Liver (tissue), 9 donors: ENCODE measurements around the gene MEIS3. TPM values are rescaled to one million over a fixed set of nuclear protein-coding genes. Genes with fewer than 3 reads are reported as not detected.
"Not testable (repeated sequence)": the region's sequence is repeated elsewhere in the genome, so short reads cannot be mapped to it uniquely, and the experiment has no call there.

Source experiments
- DNase-seq: peaks from one replicate; pipeline ENCODE4 v3.0.0-alpha.2; 2017; ENCODE audit warnings: low spot score
- H3K27ac ChIP-seq, 2 donors: one replicate each; pipeline ENCODE4 v1.7.0; 2013; ENCODE audit warnings: inconsistent platforms in 2 of 2, low read length in 2 of 2, control low read depth in 1 of 2, low read depth in 1 of 2, mild to moderate bottlenecking in 1 of 2
- H3K27me3 ChIP-seq, 4 donors: one replicate each; pipeline versions ENCODE4 v1.6.1 to v1.7.0; 2013; ENCODE audit warnings: low read length in 3 of 4, inconsistent platforms in 1 of 4, mild to moderate bottlenecking in 1 of 4, moderate library complexity in 1 of 4; ENCODE audit not compliant: control insufficient read depth in 4 of 4, insufficient read depth in 4 of 4
- H3K36me3 ChIP-seq, 4 donors: one replicate each; pipeline versions ENCODE4 v1.6.1 to v1.7.0; 2013; ENCODE audit warnings: low read length in 3 of 4, mild to moderate bottlenecking in 3 of 4, low read depth in 1 of 4, moderate library complexity in 1 of 4; ENCODE audit not compliant: control insufficient read depth in 4 of 4, insufficient read depth in 3 of 4
- H3K4me1 ChIP-seq, 4 donors: one replicate each; pipeline versions ENCODE4 v1.6.1 to v1.7.0; 2013; ENCODE audit warnings: low read length in 3 of 4, mild to moderate bottlenecking in 3 of 4, moderate library complexity in 1 of 4; ENCODE audit not compliant: control insufficient read depth in 4 of 4, insufficient read depth in 4 of 4
- H3K4me3 ChIP-seq, 3 donors: one replicate each; pipeline versions ENCODE4 v1.6.1 to v1.7.0; 2013; ENCODE audit warnings: low read length in 3 of 3, control low read depth in 1 of 3, low read depth in 1 of 3, mild to moderate bottlenecking in 1 of 3
- H3K9ac ChIP-seq, 2 donors: one replicate each; pipeline ENCODE4 v1.7.0; 2013; ENCODE audit warnings: low read length in 2 of 2, mild to moderate bottlenecking in 2 of 2, moderate library complexity in 2 of 2, control low read depth in 1 of 2, low read depth in 1 of 2
- H3K9me3 ChIP-seq, 4 donors: one replicate each; pipeline versions ENCODE4 v1.6.1 to v1.7.0; 2013; ENCODE audit warnings: low read length in 3 of 4; ENCODE audit not compliant: control insufficient read depth in 4 of 4
- GABPA ChIP-seq, 2 donors: IDR thresholded peaks in 1 of 2; conservative IDR thresholded peaks in 1 of 2; 2 replicates each; pipeline ENCODE4 v1.6.1; 2016; ENCODE audit warnings: antibody characterized with exemption in 2 of 2, mild to moderate bottlenecking in 1 of 2, moderate library complexity in 1 of 2
- RXRA ChIP-seq, 2 donors: IDR thresholded peaks; 2 replicates each; pipeline ENCODE4 v1.6.1; 2017 to 2018; ENCODE audit warnings: antibody characterized with exemption in 2 of 2, mild to moderate bottlenecking in 1 of 2
- WGBS: extraction: QIAGEN DNeasy Blood & Tissue Kit; methylation state at CpG from one replicate; pipeline ENCODE4 v1.1.7; 2013; 5-methylcytosine and 5-hydroxymethylcytosine counted together
- polyA plus RNA-seq, 2 donors: library from polyadenylated mRNA; stranded (reverse) in 1 of 2; unstranded in 1 of 2; fragments of 200-250 nt in 1 of 2; fragments of >200 nt in 1 of 2; fragmentation: Nextera tagmentation in 1 of 2; extraction: Ambion mirVana in 1 of 2; gene quantifications; one replicate each; pipeline versions ENCODE4 v1.2.1 to v1.2.3, GENCODE V29; 2013 to 2015
- total RNA-seq, 2 donors: library from RNA; depleted of rRNA; stranded (reverse); fragments of >200 nt; gene quantifications; one replicate each; pipeline ENCODE4 v1.2.3, GENCODE V29; 2014
- TF ChIP-seq, protein P1 (sequence below): IDR thresholded peaks from 2 replicates; pipeline ENCODE4 v1.6.1; 2016; ENCODE audit warnings: antibody characterized with exemption
- TF ChIP-seq, protein P2 (sequence below): IDR thresholded peaks from 2 replicates; pipeline ENCODE4 v1.6.1; 2016; ENCODE audit warnings: antibody characterized with exemption
- TF ChIP-seq, protein P3 (sequence below): fragments of 150-350 bp; IDR thresholded peaks from 2 replicates; pipeline ENCODE4 v1.5.1; 2017; ENCODE audit warnings: improper control_type of control experiment, low read depth, low read length; ENCODE audit not compliant: missing input control
- donor health status: healthy.
- donor health status: healthy.
- donor health status: healthy.
- donor health status: healthy.
- donor health status: healthy.

The MEIS3 gene
- total and polyA plus RNA-seq, 4 donors, result 0.50 to 1.3 (median 0.89) TPM

DNA sequence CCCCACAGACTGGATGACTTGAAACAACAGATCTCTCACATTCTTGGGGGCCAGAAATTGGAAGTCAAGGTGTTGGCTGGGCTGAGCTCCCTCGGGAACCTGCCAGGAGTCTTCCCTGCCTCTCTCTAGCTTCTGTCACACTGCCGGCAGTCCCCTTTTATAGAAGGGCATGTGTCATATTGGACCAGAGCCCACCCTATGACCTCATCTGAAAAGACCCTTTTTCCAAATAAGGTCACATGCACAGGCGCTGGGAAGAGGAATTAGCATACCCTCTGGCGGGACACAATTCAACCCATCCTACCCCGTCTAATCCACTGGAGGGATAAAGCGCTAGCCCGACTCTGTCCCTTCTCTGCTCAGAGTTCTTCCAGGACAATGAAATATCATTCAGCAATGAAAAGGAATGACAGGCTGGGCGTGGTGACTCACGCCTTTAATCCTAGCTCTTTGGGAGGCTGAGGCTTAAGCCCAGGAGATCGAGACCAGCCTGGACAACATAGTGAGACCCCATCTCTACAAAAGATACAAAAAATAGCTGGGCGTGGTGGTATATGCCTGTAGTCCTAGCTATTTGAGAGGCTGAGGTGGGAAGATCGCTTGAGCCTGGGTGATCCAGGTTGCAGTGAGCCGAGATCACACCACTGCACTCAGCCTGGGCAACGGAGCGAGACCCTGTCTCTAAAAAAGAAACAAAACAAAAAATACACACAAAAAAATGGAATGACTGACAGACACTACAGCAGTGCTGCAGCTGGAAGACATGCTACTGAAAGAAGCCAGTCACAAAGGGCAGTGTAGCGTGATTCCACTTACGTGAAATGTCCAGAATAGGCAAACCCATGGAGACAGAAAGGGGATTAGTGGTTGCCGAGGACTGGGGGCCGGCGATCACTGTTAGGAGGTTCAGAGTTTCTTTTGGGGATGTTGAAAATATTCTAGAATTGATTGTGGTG lies 28.5 kb downstream of the MEIS3 start (continued):
- TF ChIP-seq, protein P1, sequence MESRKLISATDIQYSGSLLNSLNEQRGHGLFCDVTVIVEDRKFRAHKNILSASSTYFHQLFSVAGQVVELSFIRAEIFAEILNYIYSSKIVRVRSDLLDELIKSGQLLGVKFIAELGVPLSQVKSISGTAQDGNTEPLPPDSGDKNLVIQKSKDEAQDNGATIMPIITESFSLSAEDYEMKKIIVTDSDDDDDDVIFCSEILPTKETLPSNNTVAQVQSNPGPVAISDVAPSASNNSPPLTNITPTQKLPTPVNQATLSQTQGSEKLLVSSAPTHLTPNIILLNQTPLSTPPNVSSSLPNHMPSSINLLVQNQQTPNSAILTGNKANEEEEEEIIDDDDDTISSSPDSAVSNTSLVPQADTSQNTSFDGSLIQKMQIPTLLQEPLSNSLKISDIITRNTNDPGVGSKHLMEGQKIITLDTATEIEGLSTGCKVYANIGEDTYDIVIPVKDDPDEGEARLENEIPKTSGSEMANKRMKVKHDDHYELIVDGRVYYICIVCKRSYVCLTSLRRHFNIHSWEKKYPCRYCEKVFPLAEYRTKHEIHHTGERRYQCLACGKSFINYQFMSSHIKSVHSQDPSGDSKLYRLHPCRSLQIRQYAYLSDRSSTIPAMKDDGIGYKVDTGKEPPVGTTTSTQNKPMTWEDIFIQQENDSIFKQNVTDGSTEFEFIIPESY, result no peak
- TF ChIP-seq RXRA (IDR thresholded peaks at IDR 0.05) (no peak), GABPA (IDR thresholded peaks at IDR 0.05 in 1 of 2, conservative IDR thresholded peaks at IDR 0.05 in 1 of 2) (no peak)
- TF ChIP-seq, protein P2, sequence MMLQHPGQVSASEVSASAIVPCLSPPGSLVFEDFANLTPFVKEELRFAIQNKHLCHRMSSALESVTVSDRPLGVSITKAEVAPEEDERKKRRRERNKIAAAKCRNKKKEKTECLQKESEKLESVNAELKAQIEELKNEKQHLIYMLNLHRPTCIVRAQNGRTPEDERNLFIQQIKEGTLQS, result no peak

DNA sequence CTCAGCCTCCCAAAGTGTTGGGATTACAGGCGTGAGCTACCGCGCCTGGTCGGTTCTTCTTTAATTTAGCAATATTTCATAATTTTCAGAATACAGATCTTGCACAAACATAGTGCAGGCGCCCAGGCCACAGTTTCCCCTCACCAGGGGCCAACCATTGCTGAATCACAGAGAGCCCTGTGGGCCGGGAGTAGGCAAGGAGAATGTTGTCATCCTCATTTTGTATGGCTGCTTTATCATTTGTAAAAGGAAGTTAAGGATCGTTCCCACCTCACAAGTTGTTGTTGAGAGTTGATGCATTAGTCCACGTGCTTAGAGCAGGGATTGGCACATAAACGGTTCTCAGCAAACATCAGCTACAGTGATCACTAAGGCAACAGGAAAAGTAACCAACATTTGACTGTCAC lies 30.2 kb downstream of the MEIS3 start:
- no peaks in the 10 kb centered on the region for H3K4me1 ChIP-seq
- DNase-seq, result no peak
- 74% methylated on average over 9 of the region's 9 CpGs for WGBS
- no peaks in the 10 kb centered on the region for H3K36me3 ChIP-seq
- no peaks in the 10 kb centered on the region for H3K27me3 ChIP-seq
- no peak overlapping the region for H3K4me3 ChIP-seq
- TF ChIP-seq GABPA (IDR thresholded peaks at IDR 0.05 in 1 of 2, conservative IDR thresholded peaks at IDR 0.05 in 1 of 2), result no peak
- TF ChIP-seq, protein P2, result no peak
- TF ChIP-seq, protein P3, sequence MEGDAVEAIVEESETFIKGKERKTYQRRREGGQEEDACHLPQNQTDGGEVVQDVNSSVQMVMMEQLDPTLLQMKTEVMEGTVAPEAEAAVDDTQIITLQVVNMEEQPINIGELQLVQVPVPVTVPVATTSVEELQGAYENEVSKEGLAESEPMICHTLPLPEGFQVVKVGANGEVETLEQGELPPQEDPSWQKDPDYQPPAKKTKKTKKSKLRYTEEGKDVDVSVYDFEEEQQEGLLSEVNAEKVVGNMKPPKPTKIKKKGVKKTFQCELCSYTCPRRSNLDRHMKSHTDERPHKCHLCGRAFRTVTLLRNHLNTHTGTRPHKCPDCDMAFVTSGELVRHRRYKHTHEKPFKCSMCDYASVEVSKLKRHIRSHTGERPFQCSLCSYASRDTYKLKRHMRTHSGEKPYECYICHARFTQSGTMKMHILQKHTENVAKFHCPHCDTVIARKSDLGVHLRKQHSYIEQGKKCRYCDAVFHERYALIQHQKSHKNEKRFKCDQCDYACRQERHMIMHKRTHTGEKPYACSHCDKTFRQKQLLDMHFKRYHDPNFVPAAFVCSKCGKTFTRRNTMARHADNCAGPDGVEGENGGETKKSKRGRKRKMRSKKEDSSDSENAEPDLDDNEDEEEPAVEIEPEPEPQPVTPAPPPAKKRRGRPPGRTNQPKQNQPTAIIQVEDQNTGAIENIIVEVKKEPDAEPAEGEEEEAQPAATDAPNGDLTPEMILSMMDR, result no peak
- no peak overlapping the region for H3K9ac ChIP-seq
- H3K27ac ChIP-seq, result peak overlapping the region in 1 of 2 donors; percentile 34
- no peaks in the 10 kb centered on the region for H3K9me3 ChIP-seq

DNA sequence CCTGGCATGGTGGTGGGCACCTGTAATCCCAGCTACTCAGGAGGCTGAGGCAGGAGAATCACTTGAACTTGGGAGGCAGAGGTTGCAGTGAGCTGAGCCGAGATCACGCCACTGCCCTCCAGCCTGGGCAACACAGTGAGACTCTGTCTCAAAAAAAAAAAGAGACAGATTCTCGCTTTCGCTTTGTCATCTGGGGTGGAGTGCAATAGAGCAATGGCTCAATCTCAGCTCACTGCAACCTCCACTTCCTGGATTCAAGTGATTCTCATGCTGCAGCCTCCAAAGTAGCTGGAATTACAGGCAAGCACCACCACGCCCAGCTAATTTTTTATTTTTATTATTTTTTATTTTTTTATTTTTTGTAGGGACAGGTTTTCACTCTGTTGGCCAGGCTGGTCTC lies 30.6 kb downstream of the MEIS3 start:
- H3K9me3 ChIP-seq, H3K9ac ChIP-seq, H3K4me1 ChIP-seq, DNase-seq, H3K36me3 ChIP-seq, H3K4me3 ChIP-seq, H3K27me3 ChIP-seq: not testable (repeated sequence)
- peak overlapping the region in 1 of 2 donors; percentile 42 for H3K27ac ChIP-seq
- WGBS, result 81% methylated on average over 5 of the region's 5 CpGs

DNA sequence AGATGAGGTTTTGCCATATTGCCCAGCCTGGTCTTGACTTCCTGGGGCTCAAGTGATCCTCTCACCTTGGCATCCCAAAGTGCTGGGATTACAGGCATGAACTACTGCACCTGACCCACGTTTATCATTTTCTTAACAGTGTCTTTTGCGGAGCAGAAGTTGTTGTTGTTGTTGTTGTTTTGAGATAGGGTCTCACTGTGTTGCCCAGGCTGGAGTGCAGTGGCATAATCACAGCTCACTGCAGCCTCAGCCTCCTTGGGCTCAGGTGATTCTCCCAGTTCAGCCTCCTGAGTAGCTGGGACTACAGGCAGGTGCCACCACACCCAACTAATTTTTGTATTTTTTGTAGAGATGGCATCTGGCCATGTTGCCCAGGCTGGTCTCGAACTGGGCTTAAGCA lies 31.7 kb downstream of the MEIS3 start:
- WGBS, result 74% methylated on average over 3 of the region's 3 CpGs
- H3K27ac ChIP-seq, result not testable (repeated sequence)

DNA sequence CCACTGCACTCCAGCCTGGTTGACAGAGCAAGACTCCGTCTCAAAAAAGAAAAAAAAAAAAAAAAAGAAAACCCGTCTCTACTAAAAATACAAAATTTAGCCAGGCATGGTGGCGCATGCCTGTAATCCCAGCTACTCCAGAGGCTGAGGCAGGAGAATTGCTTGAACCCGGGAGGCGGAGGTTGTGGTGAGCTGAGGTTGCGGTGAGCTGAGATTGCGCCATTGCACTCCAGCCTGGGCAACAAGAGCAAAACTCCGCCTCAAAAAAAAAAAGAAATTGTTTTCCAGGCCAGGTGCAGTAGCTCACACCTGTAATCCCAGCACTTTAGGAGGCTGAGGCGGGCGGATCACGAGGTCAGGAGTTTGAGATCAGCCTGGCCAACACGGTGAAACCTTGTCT lies 32.7 kb downstream of the MEIS3 start:
- H3K4me3 ChIP-seq, result not testable (repeated sequence)
- 87% methylated on average over 12 of the region's 12 CpGs for WGBS

More for the DNA sequence above, 31.7 kb downstream of the MEIS3 start:
- H3K9ac ChIP-seq, DNase-seq, H3K27me3 ChIP-seq, H3K4me1 ChIP-seq, H3K4me3 ChIP-seq, H3K36me3 ChIP-seq, H3K9me3 ChIP-seq: not testable (repeated sequence)

DNA sequence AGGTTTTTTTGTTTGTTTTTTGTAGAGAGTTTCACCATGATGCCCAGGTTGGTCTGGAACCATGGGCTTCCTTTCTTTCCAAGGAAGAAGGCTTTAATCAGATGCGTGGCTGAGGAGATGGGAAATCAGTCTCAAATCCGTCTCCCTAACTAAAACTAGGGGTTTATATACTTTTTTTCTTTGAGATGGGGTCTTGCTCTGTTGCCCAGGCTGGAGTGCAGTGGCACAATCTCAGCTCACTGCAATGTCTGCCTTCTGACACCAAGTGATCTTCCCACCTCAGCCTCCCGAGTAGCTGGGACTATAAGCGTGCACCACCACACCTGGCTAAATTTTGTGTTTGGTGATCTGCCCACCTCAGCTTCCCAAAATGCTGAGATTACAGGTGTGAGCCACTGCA lies 34.8 kb downstream of the MEIS3 start:
- peaks cover 7 to 29% (median 14%) of the 10 kb centered on the region in 4 donors for H3K36me3 ChIP-seq
- 82% methylated on average over 4 of the region's 4 CpGs for WGBS
- not testable (repeated sequence) for H3K4me1 ChIP-seq, H3K4me3 ChIP-seq, H3K9me3 ChIP-seq, H3K27me3 ChIP-seq, H3K9ac ChIP-seq, H3K27ac ChIP-seq, DNase-seq

More for the DNA sequence above, 32.7 kb downstream of the MEIS3 start:
- H3K9ac ChIP-seq, H3K4me1 ChIP-seq, H3K9me3 ChIP-seq, H3K27ac ChIP-seq, H3K27me3 ChIP-seq, DNase-seq, H3K36me3 ChIP-seq: not testable (repeated sequence)
